ENCODE measurements around the gene F2R. TPM values are rescaled to one million over a fixed set of nuclear protein-coding genes. Genes with fewer than 3 reads are reported as not detected.

Gene F2R
- 75.1 and 184 TPM in 2 replicates for total RNA-seq (ENCODE audit: low replicate concordance)

GRCh38 chr5:76715736-76716455, at the start of gene F2R:
Gene F2R (plus strand): TSS chr5:76716126. CDS start chr5:76716308, 182 bp downstream.
- H3K4me3 ChIP-seq (ENCODE audit: low read depth, low read length) = peak within 1 kb of the TSS; percentile 95
- DNase-seq (ENCODE audit: low read depth) = peak; percentile 78
- peak; percentile 34 for TF ChIP-seq CTCF (IDR thresholded peaks at IDR 0.05; ENCODE audit: insufficient read depth, low read length)

- no peak for TF ChIP-seq CTCF (IDR thresholded peaks at IDR 0.05; ENCODE audit: insufficient read depth, low read length)
- no peak overlapping the region for H3K4me3 ChIP-seq (ENCODE audit: low read depth, low read length)
- DNase-seq (ENCODE audit: low read depth) = no peak
Measured at GRCh38 chr5:76667495-76667894, 48.4 kb upstream of the F2R start.

- no peak for TF ChIP-seq CTCF (IDR thresholded peaks at IDR 0.05; ENCODE audit: insufficient read depth, low read length)
- DNase-seq (ENCODE audit: low read depth) = no peak
- H3K4me3 ChIP-seq (ENCODE audit: low read depth, low read length) = no peak overlapping the region
Measured at GRCh38 chr5:76669245-76669644, 46.7 kb upstream of the F2R start.

- no peak for DNase-seq (ENCODE audit: low read depth)
- H3K4me3 ChIP-seq (ENCODE audit: low read depth, low read length) = no peak overlapping the region
- no peak for TF ChIP-seq CTCF (IDR thresholded peaks at IDR 0.05; ENCODE audit: insufficient read depth, low read length)
Measured at GRCh38 chr5:76670508-76670907, 45.4 kb upstream of the F2R start.

- no peak overlapping the region for H3K4me3 ChIP-seq (ENCODE audit: low read depth, low read length)
- no peak for DNase-seq (ENCODE audit: low read depth)
- no peak for TF ChIP-seq CTCF (IDR thresholded peaks at IDR 0.05; ENCODE audit: insufficient read depth, low read length)
Measured at GRCh38 chr5:76672242-76672641, 43.7 kb upstream of the F2R start.

GRCh38 chr5:76673125-76673524, 42.8 kb upstream of the F2R start:
- DNase-seq (ENCODE audit: low read depth) = no peak
- no peak for TF ChIP-seq CTCF (IDR thresholded peaks at IDR 0.05; ENCODE audit: insufficient read depth, low read length)
- H3K4me3 ChIP-seq (ENCODE audit: low read depth, low read length) = no peak overlapping the region
